Placental pericyte (primary cell): ENCODE measurements around the gene FBXW7. TPM values are rescaled to one million over a fixed set of nuclear protein-coding genes. Genes with fewer than 3 reads are reported as not detected.

Experiments
- small RNA-seq: library from RNA; depleted of rRNA; stranded (forward); fragments of <200 nt; gene quantifications from one replicate; pipeline ENCODE3, GENCODE V24; 2012; ENCODE audit warnings: low replicate concordance
- total RNA-seq: library from RNA; depleted of rRNA; stranded (reverse); fragments of >200 nt; gene quantifications from 2 replicates; pipeline ENCODE4 v1.2.3, GENCODE V29; 2012

The FBXW7 gene, protein sequence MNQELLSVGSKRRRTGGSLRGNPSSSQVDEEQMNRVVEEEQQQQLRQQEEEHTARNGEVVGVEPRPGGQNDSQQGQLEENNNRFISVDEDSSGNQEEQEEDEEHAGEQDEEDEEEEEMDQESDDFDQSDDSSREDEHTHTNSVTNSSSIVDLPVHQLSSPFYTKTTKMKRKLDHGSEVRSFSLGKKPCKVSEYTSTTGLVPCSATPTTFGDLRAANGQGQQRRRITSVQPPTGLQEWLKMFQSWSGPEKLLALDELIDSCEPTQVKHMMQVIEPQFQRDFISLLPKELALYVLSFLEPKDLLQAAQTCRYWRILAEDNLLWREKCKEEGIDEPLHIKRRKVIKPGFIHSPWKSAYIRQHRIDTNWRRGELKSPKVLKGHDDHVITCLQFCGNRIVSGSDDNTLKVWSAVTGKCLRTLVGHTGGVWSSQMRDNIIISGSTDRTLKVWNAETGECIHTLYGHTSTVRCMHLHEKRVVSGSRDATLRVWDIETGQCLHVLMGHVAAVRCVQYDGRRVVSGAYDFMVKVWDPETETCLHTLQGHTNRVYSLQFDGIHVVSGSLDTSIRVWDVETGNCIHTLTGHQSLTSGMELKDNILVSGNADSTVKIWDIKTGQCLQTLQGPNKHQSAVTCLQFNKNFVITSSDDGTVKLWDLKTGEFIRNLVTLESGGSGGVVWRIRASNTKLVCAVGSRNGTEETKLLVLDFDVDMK
- total RNA-seq, result 65.6 and 106 TPM in 2 replicates

DNA sequence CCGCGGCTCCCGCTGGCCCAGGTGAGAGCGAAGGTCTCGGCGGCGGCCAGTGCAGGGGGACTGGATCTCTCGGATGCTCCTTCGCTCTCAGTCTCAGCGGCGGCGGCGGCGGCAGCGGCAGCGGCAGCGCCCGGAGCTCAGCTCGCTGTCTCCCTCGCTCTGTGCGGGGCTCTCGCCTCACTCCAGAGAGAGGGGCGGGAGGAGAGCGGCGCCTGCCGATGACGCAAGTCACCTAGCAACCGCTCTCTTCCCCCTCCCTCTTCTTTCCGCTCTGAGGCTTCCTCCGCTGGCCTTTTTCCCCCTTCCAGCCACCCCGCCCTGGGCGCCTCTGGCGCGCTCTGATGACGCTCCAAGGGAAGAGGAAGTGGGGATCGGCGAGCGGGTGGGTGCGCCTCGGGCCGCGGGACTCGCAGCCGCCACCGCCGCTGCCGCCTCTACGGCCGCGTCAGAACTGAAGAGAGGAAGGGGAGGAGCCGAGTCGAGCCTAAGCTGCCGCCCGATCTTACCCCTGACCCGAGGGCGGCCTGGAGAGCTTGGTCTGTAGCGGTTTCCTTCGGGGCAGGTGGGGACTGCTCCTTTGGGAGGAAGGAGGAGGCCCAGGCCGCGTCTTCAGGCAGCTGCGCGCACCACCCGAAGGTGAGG, at the start of gene FBXW7:
TSS of gene FBXW7 (minus strand) at position 190 of the 642 bp plus-strand sequence. CDS start 124,289 bp downstream, outside the sequence.

Small RNAs within 50 kb of the gene (small RNA-seq; reads per million reads assigned to genes)
- 0.36 reads per million, percentile 7 among the genes with 10 or more reads in this experiment for gene MIR3140

Other genes starting within 250 kb of the FBXW7 start
- gene TMEM154, start 143.9 kb upstream of the FBXW7 start, total RNA-seq, result 13.3 and 13.6 TPM in 2 replicates
- gene TIGD4, start 243.6 kb upstream of the FBXW7 start, total RNA-seq, result under 0.01 TPM in 1 of 2 replicates, not detected in the other
- gene ARFIP1, start 243.9 kb upstream of the FBXW7 start, total RNA-seq, result 32.0 and 49.2 TPM in 2 replicates